Endothelial cell of hepatic sinusoid (primary cell): ENCODE results near the gene CCDC142.

Source experiments
- in situ Hi-C: cut with HindIII; loops from 2 replicates; pipeline ENCODE4 v1.10.0; 2017; ENCODE audit warnings: low sequenced_read_pairs

The CCDC142 gene

GRCh38 chr2:74482801-74483674 lies at the start of gene CCDC142, which contains the start of gene TTC31:
Gene CCDC142 (minus strand): TSS chr2:74482998. CDS start chr2:74482837, 161 bp downstream.
Gene TTC31 (plus strand): TSS chr2:74483081. CDS start chr2:74483096, 15 bp downstream.
- in situ Hi-C loops = no loop called here

- in situ Hi-C loops = no loop called here
Observed at GRCh38 chr2:74532222-74532621, 49.4 kb upstream of the CCDC142 start.

DNA sequence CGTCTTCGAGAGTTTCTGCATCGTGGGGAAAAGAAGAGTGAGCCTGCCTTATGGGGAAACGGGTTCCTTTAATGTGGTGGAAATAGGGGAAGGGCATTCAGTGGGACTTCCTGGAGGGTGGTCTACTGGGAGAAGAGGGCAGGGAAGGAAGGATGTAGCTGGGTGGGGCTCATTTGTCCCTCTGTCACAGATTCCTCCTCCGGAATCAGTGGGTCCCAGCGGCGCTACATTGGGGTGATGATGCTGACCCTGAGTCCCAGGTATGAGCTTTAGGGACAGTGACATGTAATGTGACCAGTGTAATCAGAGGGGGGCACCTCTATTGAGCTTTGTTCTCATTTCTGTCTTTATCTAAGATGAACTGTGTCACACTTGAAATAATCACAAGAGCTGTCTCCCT lies 48.9 kb upstream of the CCDC142 start:
- in situ Hi-C loops = no loop called here

- in situ Hi-C loops = no loop called here
Observed at GRCh38 chr2:74530239-74531187, 47.7 kb upstream of the CCDC142 start.

- in situ Hi-C loops = no loop called here
Observed at GRCh38 chr2:74529357-74530238, 46.8 kb upstream of the CCDC142 start, which contains the start of the genes AUP1 and HTRA2. Gene AUP1 (minus strand): TSS chr2:74529706. CDS start chr2:74529629, 77 bp downstream. Gene HTRA2 (plus strand): TSS chr2:74529933. CDS start chr2:74530007, 74 bp downstream.

DNA sequence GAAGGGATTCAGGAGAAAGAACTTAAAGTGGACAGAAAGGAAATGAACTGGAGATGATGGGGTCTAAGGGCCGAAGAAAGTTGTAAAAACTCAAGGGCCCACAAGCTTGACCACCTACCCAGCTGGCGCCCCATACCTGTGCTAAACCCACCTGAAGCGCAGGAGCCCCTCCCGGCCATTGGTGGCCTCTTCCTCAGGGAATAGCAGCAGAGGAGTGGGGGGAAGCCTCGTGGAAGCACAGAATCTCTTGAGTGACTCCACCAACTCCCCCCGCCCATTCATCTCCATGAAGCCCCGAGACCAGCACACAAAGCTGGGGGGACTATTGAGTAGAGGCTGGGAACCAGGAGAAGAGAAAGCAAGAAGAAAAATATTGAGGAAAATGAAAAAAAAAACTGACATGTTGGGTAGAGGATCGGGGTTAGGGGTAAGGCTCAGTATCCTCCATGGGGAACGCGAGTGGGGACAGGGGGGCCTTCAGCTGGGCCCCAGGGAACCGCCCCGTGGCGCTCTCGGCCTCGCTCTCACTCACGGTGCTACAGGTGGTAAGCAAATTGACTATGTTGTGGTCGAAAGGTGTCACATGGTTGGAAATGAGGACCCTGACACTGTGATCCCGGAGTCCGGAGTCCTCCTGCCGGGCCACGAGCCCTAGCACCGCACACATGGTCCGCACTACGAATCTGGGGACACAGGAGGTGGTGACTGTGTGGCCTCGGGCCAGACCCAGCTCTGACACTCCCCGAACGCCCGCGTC lies 46.0 kb upstream of the CCDC142 start:
- in situ Hi-C loops = no loop called here

- in situ Hi-C loops = no loop called here
Observed at GRCh38 chr2:74527741-74528140, 44.9 kb upstream of the CCDC142 start.

DNA sequence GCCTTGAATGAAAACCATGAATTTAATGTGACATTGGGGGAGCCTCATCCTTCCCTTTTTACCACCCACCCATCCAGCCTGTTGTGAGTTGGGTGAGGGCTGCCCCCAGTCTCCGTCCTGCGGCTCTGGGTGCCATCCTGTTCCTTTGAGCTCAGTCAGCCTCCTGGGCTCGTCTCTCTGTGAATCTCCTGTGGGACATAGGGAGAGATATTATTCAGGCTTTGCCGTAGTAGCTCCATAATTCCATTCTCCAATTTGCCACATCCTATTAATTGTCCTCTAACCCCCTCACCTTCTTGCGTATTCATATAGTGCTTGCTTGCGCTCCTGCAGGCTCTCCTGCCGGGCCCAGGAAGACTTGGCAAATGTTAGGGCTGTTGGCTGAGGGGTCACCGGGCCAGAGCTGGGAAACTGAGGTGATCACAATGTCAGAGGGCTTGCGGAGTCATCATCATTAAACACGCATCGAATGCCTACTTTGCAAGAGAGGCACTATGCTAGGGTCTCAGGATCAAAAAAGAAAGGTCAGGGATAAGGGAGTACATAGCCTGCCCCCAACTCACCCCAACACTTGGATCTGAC lies 43.9 kb upstream of the CCDC142 start:
- in situ Hi-C loops = no loop called here

- in situ Hi-C loops = no loop called here
Observed at GRCh38 chr2:74525717-74526648, 43.2 kb upstream of the CCDC142 start, which contains the start of gene DQX1. Gene DQX1 (minus strand): TSS chr2:74526231. CDS start chr2:74525729, 502 bp downstream.

DNA sequence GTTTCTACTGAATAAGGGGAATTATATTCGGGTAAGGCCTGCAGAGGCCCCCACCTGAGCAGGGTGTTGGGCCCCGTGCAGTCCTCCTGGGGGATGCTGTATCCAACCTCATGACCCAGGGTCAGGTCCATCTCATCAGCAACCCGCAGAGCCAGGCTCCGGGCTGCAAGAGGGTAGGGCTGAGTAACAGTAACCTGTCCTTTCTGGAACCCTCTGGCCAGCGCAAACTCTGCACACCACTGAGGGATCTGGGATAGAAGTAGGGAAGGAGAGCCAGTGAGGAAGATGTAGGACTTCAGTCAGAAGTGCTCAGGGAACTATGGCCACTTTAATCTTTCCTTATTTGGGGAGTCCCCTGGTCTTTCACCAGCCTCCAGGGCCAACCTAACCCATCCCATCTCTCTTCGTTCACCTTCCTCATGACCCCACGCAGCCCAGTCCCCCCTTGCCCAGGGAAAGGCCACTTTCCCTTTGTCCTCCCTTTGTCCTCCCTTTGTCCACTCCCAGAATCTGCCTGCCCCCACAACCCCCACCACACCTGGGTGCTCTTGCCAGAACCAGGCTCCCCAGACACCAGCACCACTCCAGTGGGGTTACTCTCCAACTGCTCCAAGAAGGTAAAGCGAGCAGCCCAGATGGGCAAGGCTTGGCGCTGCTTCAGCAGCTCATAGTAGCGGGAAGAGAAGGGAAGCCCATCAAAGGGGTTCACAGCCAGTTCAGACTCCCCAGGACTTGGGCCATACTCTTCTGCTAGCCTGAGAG lies 42.3 kb upstream of the CCDC142 start:
- in situ Hi-C loops = no loop called here

DNA sequence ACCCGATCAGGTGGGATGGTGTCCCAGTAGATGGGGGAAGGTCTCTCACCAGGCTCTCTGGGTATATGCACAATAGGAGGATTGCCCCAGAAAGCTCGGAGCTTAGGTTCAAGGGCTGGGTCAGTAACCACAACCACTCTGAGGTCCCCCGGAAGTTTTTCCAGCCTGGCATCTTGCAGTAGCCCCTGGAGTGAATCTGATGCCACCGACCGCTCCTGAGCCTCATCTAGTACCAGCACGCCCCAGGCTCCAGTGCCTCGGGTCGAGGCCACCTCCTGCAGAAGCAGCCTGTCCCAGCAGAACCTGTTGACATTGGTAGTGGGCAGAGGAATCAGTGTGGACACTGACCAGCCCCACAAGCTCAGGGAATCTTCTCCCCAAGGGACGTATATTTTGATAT lies 41.2 kb upstream of the CCDC142 start:
- in situ Hi-C loops = no loop called here

GRCh38 chr2:74522516-74522915 lies 39.7 kb upstream of the CCDC142 start:
- in situ Hi-C loops = no loop called here

- in situ Hi-C loops = no loop called here
Observed at GRCh38 chr2:74516650-74517049, 33.9 kb upstream of the CCDC142 start.

DNA sequence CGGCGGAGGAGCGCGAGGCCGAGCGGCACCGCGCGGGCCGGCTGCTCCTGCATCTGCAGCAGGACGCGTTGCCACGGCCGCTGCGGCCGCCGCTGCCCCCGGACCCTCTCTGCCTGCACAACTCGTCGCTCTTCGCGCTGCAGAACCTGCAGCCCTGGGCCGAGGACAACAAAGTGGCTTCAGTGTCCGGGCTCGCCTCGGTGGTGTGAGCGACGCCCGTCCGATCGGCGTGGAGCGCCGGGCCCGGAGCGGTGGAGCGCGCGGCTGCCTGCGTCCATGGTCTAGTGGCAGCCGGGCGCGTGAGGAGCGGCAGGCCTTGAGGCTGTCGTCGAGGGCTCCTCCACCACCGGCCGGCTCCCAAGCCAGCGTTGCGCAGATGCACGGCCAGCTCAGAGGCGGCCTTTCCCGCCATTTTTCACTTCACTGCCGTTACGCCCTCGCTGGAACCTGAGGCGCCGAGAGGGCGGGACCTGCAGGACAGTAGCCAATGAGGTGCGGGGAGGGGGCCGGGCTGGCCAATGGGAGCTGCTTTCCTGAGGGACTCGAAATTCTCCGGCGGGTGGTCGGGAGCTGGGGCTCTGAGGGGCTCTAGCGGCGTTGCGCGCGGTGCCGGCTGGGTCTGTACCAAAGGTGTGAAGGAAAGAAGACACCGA lies 33.3 kb upstream of the CCDC142 start:
- in situ Hi-C loops = no loop called here

- in situ Hi-C loops = no loop called here
Observed at GRCh38 chr2:74515271-74515980, 32.6 kb upstream of the CCDC142 start.
